Brain microvascular endothelial cell (primary cell): Measurements from ENCODE around the gene POLR2A.
A peak's percentile ranks its signal among the peaks of the same experiment; 100 is the strongest.

Source experiments
- DNase-seq: peaks from one replicate; pipeline ENCODE4 v3.0.0-alpha.2; 2020
- H3K27ac ChIP-seq: fragments of 250-450 bp; sonication (Bioruptor Pico); 2 replicates; pipeline ENCODE4 v1.5.1; 2020; ENCODE audit warnings: mild to moderate bottlenecking, moderate library complexity
- H3K27me3 ChIP-seq: fragments of 250-450 bp; sonication (Bioruptor Pico); replicated peaks from 2 replicates; pipeline ENCODE4 v1.5.1; 2020; ENCODE audit warnings: mild to moderate bottlenecking
- H3K36me3 ChIP-seq: fragments of 250-450 bp; sonication (Bioruptor Pico); replicated peaks from 2 replicates; pipeline ENCODE4 v1.5.1; 2020; ENCODE audit warnings: mild to moderate bottlenecking
- H3K4me3 ChIP-seq: 2 replicates; pipeline ENCODE4 v1.5.1; 2011; ENCODE audit warnings: low read depth, mild to moderate bottlenecking, control low read depth, low read length, moderate library complexity
- CTCF ChIP-seq: IDR thresholded peaks from 2 replicates; pipeline ENCODE4 v1.5.1; 2011; ENCODE audit warnings: low read depth, mild to moderate bottlenecking, moderate library complexity, low read length, control low read depth, inconsistent platforms; ENCODE audit errors: missing control alignments
- in situ Hi-C: cut with HindIII; loops from 2 replicates; pipeline ENCODE4 v1.10.0; 2017; ENCODE audit warnings: low sequenced_read_pairs, low pct_ligation_motif_present

Gene POLR2A

GRCh38 chr17:7541074-7541621 lies 57.0 kb downstream of the POLR2A start:
- TF ChIP-seq CTCF = no peak

GRCh38 chr17:7544911-7545310 lies 60.7 kb downstream of the POLR2A start:
- Histone ChIP-seq H3K4me3 (no peak overlapping the region), H3K36me3 (no peaks in the 10 kb centered on the region), H3K27ac (no peak overlapping the region), H3K27me3 (no peaks in the 10 kb centered on the region)
- no peak for TF ChIP-seq CTCF
- in situ Hi-C loops = no loop called here
- DNase-seq = no peak

More at GRCh38 chr17:7541074-7541621, 57.0 kb downstream of the POLR2A start:
- Histone ChIP-seq H3K36me3 (no peaks in the 10 kb centered on the region), H3K4me3 (no peak overlapping the region), H3K27ac (no peak overlapping the region), H3K27me3 (no peaks in the 10 kb centered on the region)
- in situ Hi-C loops = no loop called here
- no peak for DNase-seq

GRCh38 chr17:7548585-7549400 lies 64.6 kb downstream of the POLR2A start, which contains the start of gene TNFSF12:
Gene TNFSF12 (plus strand): TSS chr17:7549058. CDS start chr17:7549154, 96 bp downstream.
- H3K36me3 ChIP-seq = no peaks in the 10 kb centered on the region
- in situ Hi-C loops = no loop called here
- no peak for DNase-seq
- H3K27me3 ChIP-seq = no peaks in the 10 kb centered on the region
- TF ChIP-seq CTCF = peak; percentile 14
- no peak within 1 kb of the TSS for H3K27ac ChIP-seq
- peak within 1 kb of the TSS; percentile 66 for H3K4me3 ChIP-seq
